Stimulated activated CD8-positive, alpha-beta memory T cell treated with anti-CD3 and anti-CD28 coated beads, Interleukin-12 subunit alpha, Interleukin-12 subunit beta, amount 100 ng/mL, for 4 hours (primary cell): Measurements from ENCODE around the gene KRTAP4-11.
"Not testable (repeated sequence)": the region's sequence is repeated elsewhere in the genome, so short reads cannot be mapped to it uniquely, and the experiment has no call there.

Source experiments
- DNase-seq: peaks from one replicate; pipeline ENCODE4 v3.0.0-alpha.2; 2020; ENCODE audit warnings: low read depth

The KRTAP4-11 gene

DNA sequence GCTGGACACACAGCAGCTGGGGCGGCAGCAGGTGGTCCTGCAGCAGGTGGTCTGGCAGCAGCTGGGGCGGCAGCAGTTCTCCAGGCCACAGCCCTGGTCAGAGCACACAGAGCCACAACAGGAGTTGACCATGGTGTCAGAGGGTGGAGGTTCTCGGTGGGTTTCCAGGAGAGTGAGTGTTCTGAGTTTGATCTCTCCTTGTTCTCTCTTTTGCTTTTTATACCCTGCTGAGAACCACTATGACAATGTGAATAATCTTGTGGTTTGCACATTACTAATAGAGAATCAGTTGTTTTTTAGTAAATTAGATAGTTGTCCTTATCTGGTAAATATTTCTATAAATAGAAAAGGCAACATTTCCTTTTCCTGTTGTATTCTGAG lies 5.8 kb upstream of the KRTAP4-11 start, which contains the start of gene KRTAP4-12:
KRTAP4-12 (minus strand) TSS at position 192 of the 381 bp plus-strand sequence; CDS start at position 132, 60 bp downstream.
- not testable (repeated sequence) for DNase-seq

DNA sequence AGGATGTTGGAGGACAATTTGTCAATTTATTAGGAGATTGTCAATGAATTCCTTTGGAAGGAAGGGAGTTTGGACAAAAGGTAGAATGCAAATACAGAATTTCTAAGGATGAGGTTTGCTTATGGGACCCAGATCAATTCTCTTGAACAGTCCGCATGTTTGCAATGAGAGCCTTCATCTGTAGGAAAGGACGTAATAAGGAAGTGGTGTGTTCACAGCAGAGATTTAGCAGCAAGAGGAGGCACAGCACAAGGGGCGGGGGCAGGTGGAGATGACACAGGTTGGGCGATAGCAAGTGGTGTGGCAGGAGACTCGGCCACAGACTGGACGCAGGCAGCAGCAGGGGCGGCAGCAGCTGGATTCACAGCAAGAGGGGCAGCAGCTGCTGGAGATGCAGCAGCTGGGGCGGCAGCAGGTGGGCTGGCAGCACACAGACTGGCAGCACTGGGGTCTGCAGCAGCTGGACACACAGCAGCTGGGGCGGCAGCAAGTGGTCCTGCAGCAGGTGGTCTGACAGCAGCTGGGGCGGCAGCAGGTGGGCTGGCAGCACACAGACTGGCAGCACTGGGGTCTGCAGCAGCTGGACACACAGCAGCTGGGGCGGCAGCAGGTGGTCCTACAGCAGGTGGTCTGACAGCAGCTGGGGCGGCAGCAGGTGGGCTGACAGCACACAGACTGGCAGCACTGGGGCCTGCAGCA lies 5.3 kb upstream of the KRTAP4-11 start:
- not testable (repeated sequence) for DNase-seq

- no peak for DNase-seq
These were observed 3.6 kb upstream of the KRTAP4-11 start for GRCh38 chr17:41121742-41122141.

GRCh38 chr17:41119696-41120690 lies 1.8 kb upstream of the KRTAP4-11 start:
- not testable (repeated sequence) for DNase-seq

DNA sequence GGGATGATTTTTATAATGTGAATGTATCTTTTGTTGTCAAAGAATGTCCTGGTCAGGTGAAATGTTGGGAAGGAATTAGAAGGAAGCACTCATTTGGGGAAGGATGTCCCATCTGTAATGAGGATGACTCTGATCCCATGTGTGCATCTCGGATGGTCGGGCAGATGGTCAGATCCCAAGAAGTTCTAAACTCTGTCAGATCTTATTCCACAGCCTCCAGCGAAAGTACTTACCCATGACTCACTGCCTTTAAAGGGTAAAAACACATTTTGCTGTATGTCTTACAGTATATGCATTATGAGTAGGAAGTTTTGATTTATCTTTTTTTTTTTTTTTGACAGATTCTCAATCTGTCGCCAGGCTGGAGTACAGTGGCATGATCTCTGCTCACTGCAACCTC lies 548 bp upstream of the KRTAP4-11 start:
- no peak for DNase-seq

DNA sequence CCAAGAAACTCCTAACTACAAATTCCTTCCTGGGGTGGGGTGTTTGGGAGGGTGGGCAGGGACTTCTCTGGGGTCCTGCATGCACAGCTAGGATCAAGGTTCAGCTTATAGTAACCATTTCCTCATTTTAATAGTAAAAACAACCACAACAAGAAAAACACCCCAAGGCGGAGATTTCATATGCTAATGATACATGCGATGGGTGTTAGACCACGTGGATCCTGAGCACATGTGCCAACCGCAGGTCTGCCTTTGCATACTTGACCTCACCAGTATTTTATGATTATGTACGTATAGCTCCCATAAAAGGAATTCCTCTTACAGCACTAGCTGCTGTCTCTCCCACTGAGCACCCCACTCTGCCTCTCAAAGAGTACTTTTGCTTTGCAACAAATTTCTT lies 1.9 kb downstream of the KRTAP4-11 start:
- no peak for DNase-seq

DNA sequence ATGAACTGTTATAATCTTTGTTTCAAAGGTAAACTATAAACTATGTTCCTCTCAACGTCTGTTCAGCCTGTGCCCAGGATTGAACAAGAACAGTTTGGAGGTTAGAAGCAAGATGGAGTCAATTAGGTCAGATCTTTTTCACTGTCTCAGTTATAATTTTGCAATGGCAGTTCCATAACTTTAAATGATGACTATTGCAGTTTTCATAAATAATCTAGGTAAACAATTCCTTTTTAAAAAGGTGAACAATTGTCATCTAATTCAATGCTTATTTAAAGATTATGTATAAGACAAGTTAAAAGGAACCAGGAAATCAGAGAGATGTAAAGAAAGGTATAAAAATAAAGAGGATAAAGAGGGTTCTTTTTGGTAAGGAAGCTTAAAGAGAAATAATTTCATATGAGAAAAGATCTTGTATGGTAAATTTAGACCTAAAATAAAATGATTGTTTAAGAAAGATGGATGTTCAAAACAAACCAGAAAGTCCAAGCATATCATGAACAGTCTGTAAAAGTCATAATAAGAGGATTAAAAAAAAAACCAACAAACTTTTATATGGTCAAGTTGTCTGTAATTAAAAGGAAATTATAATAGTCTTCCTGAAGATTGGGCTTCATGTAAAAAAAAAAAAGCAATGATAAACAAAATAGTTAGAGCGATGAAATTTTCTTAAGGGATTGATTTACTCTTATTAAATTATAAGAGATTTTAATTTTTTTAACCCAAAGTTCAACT lies 6.9 kb downstream of the KRTAP4-11 start:
- no peak for DNase-seq

DNA sequence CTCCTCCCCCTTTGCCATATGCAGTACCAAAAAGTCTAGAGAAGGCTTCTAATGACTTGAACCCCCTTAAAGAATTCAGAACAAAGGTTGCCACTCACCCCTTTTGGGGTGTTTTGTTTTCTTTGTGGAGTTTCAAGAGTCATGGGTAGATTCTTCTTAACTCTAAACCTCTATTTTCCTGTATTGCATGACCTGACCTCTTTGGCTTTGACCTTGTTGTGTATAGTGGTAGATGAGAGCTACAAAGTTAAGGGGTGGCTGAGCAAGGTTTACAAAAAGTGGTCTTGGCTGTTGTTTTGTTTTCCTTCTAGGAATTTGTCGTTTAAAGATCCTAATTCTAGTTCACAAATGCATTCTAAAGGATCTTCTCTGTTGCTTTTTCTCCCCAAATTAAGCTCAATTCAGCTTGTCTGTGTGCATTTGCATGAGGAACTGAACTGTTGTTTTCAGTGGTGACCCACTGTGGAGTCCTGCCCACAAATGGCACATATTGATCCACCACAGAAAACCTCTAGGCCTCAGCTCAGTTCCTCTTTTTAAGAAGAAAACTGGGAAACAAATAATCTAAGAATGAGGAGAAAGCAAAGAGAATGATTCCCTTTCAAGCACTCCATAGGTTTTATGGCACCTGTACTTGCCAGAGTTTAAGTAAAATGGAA lies 9.3 kb downstream of the KRTAP4-11 start:
- DNase-seq = not testable (repeated sequence)

DNA sequence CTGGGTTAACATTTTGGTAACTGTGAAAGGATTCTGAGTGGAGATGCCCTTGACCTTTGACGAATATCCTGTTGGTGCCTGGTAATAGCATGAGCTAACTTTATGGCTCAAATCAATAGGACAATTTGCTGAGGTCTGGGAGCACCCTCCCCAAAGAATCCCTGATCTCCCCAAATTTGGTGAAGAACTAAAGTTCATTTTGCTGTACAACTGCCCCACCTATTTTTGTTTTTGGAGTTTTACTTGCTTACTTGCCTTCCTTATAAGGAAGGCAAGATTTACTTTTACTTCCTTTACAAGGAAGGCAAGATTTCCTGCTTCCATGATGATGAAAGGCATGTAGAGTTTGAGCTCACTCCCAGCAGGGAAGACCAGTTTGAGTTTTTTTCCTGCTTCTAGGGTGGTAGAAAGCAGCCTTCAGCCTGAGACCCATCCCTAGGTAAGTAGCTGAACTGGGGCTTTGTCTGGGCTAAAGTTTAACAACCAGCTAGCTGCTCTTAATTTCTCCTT lies 10.2 kb downstream of the KRTAP4-11 start:
- no peak for DNase-seq

GRCh38 chr17:41105347-41105746 lies 12.8 kb downstream of the KRTAP4-11 start, which contains the start of gene KRTAP4-9:
TSS of gene KRTAP4-9 (plus strand) at chr17:41105389. CDS start at chr17:41105389, 0 bp downstream.
- not testable (repeated sequence) for DNase-seq

- not testable (repeated sequence) for DNase-seq
These were observed 13.7 kb downstream of the KRTAP4-11 start for GRCh38 chr17:41104386-41105038.

- no peak for DNase-seq
These were observed 14.3 kb downstream of the KRTAP4-11 start for GRCh38 chr17:41103896-41104295.

DNA sequence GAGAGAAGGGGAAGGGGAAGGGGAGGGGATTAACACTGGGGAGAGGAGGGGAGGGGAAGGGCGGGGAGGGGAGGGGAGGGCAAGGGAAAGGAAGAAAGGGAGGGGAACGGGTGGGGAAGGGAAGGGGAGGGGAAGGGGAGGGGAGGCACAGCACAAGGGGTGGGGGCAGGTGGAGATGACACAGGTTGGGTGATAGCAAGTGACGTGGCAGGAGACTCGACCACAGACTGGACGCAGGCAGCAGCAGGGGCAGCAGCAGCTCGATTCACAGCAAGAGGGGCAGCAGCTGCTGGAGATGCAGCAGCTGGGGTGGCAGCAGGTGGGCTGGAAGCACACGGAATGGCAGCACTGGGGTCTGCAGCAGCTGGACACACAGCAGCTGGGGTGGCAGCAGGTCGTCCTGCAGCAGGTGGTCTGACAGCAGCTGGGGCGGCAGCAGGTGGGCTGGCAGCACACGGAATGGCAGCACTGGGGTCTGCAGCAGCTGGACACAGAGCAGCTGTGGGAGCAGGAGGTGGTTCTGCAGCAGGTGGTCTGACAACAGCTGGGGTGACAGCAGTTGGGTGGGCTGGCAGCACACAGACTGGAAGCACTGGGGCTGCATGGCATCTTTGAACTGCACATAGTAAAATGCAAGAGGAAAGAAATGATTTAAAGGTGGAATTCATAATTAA lies 16.4 kb downstream of the KRTAP4-11 start, which contains the start of gene KRTAP4-16:
KRTAP4-16 (minus strand) TSS at position 624 of the 674 bp plus-strand sequence; CDS start at position 624, 0 bp downstream.
- DNase-seq = no peak

- DNase-seq = not testable (repeated sequence)
These were observed 18.3 kb downstream of the KRTAP4-11 start for GRCh38 chr17:41099682-41100480.

- no peak for DNase-seq
These were observed 19.7 kb downstream of the KRTAP4-11 start for GRCh38 chr17:41098481-41098880.

GRCh38 chr17:41098042-41098441 lies 20.1 kb downstream of the KRTAP4-11 start, which contains the start of gene KRTAP4-8:
TSS of gene KRTAP4-8 (minus strand) at chr17:41098142. CDS start at chr17:41098084, 58 bp downstream.
- DNase-seq = no peak

- DNase-seq = no peak
These were observed 22.1 kb downstream of the KRTAP4-11 start for GRCh38 chr17:41096055-41096454.

DNA sequence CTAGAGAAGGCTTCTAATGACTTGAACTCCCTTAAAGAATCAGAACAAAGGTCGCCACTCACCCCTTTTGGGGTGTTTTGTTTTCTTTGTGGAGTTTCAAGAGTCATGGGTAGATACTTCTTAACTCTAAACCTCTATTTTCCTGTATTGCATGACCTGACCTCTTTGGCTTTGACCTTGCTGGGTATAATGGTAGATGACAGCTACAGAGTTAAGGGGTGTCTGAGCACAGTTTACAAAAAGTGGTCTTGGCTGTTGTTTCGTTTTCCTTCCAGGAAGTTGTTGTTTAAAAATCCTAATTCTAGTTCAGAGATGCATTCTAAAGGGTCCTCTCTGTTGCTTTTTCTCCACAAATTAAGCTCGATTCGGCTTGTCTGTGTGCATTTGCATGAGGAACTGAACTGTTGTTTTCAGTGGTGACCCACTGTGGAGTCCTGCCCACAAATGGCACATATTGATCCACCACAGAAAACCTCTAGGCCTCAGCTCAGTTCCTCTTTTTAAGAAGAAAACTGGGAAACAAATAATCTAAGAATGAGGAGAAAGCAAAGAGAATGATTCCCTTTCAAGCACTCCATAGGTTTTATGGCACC lies 29.3 kb downstream of the KRTAP4-11 start:
- DNase-seq = not testable (repeated sequence)
